Cardiac fibroblast (primary cell): ENCODE data around the gene PLEKHH1.
"Not testable (repeated sequence)": the region's sequence is repeated elsewhere in the genome, so short reads cannot be mapped to it uniquely, and the experiment has no call there.

Experiments used
- DNase-seq, 2 donors: peaks; one replicate each; pipeline versions ENCODE4 v3.0.0 to v3.0.0-alpha.2; 2010; ENCODE audit warnings: low read depth in 2 of 2
- H3K4me3 ChIP-seq, 2 donors: replicated peaks in 1 of 2; 1 replicate in 1 of 2; 2 replicates in 1 of 2; pipeline ENCODE4 v1.5.1; 2011; ENCODE audit warnings: low read depth in 2 of 2, low read length in 2 of 2, mild to moderate bottlenecking in 2 of 2, moderate library complexity in 1 of 2
- TF ChIP-seq, protein P1 (sequence below): IDR thresholded peaks from one replicate; pipeline ENCODE4 v1.5.1; 2011; ENCODE audit warnings: low read depth, mild to moderate bottlenecking, low read length, inconsistent platforms

Gene PLEKHH1

DNA sequence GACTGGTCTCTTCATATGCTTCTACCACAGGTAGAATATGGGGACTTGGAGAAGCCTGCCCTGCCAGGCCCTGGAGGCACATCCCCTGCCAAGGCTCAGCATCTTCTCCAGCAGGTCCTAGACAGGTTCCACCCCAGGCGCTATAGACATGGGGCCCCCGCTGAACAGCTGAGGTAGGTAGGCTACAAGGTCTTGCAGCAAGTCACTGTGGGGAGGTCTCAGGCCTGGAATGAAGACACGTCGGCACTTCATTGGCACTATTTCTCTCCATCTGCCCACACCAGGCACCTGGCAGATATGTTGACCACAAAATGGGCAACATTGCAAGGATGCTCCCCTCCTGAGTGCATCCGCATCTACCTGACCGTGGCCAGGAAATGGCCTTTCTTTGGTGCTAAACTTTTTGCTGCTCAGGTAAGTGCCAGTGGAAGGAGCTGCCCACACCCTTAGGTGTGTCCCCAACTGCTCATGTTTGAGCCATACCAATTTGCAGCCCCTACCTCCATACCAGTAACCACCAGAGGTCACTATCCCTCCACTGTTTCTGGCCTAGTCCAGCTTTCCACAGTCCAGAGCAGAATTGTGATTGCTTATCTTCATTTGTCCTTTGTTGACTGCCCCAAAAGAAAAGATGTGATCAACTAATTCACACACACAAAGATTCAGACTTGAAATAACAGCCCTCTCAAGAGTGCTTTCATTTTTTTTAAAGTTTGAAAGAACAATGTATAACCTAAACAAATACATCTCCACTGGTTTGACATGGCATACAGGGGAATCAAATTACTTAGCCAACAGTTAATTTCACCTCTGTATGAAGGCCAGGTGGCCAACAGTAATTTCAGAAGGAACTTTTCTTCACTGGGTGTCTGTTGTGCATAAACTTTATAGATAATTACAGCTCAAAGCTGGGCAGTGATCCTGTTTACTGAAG lies 50.9 kb downstream of the PLEKHH1 start:
- no peak overlapping the region for H3K4me3 ChIP-seq
- peak; percentile 66 for DNase-seq
- TF ChIP-seq, protein P1, sequence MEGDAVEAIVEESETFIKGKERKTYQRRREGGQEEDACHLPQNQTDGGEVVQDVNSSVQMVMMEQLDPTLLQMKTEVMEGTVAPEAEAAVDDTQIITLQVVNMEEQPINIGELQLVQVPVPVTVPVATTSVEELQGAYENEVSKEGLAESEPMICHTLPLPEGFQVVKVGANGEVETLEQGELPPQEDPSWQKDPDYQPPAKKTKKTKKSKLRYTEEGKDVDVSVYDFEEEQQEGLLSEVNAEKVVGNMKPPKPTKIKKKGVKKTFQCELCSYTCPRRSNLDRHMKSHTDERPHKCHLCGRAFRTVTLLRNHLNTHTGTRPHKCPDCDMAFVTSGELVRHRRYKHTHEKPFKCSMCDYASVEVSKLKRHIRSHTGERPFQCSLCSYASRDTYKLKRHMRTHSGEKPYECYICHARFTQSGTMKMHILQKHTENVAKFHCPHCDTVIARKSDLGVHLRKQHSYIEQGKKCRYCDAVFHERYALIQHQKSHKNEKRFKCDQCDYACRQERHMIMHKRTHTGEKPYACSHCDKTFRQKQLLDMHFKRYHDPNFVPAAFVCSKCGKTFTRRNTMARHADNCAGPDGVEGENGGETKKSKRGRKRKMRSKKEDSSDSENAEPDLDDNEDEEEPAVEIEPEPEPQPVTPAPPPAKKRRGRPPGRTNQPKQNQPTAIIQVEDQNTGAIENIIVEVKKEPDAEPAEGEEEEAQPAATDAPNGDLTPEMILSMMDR = peak; percentile 82

DNA sequence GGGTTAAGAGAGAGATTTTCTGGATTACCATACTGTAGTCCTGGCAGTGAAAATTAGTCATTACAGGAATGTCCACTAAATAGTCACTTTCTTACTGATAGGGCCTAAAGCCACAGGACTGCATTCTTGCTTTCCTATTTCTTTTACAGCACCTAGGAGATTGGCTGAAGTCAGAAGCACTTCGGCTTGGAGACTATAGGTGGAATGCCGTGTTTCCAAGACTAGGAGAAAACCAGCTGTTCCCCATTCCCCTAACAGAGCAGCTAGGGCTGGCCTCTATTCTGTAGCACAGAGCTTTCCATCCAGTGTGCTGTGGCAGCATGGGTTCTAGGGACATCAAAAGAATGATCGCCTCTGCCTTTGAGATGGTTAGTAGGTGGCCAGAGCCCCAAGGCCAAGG lies 51.9 kb downstream of the PLEKHH1 start:
- TF ChIP-seq, protein P1 = no peak
- DNase-seq = no peak
- H3K4me3 ChIP-seq = no peak overlapping the region

DNA sequence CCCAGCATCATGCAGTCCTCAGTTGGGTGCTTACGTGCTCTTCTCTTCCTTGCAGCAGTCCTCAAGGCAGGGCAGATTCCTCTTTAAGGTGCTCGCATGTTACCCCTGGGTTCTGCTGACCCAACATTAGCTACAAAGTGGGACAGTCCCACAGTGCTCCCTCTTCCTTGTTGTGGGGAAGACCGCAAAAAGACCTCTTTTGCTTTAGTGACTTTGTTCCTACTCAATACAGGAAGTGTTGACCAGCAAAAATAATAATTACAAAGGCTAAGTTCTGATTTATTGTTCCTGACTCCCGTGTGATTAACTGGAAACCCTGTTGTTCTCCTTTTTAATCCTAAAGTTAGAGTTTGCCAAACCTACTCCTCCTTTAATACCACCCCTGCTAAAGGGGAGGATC lies 53.3 kb downstream of the PLEKHH1 start:
- no peak for DNase-seq
- no peak overlapping the region for H3K4me3 ChIP-seq
- TF ChIP-seq, protein P1 = no peak

DNA sequence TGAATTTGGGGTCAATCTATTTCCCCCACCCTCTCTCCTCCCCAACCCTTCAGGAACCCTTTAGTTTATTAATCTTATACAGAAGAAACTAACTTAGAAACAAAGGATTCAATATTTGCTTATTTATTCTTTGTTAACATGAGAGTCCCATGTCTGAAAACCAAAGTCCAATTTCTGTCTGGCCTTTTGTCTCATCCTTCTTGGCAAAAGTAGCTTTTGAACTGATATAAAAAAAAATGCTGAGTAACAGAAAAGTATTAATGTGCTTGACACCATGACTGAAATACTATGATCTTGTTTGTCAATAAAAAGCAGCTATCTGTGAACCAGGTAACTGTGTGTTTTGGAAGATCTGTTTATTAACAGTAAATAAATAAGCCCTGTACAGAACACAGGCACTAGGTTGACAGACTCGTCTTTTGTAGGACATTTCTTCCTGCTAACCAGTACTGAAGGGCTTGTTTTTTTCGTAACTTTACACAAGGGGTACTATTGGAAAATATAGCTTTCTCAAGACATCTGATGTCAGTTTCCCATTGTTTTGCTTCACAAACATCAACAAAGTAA lies 56.2 kb downstream of the PLEKHH1 start:
- no peak for DNase-seq
- no peak overlapping the region for H3K4me3 ChIP-seq
- TF ChIP-seq, protein P1 = no peak

DNA sequence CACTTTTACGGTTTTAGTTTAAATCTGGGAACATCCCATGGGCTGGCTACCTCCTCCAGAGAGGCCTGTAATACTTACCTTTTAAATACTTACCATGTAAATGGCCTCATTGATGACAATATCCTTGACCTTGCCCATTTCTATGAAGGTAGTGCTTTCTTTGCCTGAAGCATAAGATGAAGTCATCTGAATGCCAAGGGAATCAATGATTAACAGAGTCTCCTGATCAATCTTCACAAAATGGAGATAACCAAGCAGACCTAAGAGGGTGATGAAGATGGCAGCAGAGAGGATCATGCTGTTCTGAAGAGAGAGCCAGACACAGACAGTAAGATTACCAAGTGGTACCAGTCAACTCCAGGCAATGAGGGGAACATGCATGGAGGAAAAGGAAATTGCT lies 60.6 kb downstream of the PLEKHH1 start:
- not testable (repeated sequence) for H3K4me3 ChIP-seq, DNase-seq

DNA sequence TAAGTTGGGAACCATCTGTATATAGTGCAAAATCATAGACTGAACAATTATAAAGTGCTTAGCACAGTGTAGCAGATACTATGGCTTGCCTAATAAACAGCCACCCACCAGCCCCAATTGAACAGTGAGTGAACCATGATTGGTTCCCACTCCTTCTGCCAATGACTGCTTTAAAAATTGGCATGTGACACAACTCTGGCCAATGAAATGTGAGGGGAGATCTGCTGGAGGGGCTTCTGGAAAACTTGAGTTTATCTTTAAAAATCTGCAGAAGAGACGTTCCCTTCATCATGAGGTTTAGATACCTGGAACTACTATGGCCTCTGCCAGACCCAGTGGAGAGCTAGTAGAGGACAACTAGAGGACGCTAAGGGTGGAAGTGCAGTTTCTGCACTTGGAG lies 62.3 kb downstream of the PLEKHH1 start:
- no peak overlapping the region for H3K4me3 ChIP-seq
- TF ChIP-seq, protein P1 = no peak
- no peak for DNase-seq

DNA sequence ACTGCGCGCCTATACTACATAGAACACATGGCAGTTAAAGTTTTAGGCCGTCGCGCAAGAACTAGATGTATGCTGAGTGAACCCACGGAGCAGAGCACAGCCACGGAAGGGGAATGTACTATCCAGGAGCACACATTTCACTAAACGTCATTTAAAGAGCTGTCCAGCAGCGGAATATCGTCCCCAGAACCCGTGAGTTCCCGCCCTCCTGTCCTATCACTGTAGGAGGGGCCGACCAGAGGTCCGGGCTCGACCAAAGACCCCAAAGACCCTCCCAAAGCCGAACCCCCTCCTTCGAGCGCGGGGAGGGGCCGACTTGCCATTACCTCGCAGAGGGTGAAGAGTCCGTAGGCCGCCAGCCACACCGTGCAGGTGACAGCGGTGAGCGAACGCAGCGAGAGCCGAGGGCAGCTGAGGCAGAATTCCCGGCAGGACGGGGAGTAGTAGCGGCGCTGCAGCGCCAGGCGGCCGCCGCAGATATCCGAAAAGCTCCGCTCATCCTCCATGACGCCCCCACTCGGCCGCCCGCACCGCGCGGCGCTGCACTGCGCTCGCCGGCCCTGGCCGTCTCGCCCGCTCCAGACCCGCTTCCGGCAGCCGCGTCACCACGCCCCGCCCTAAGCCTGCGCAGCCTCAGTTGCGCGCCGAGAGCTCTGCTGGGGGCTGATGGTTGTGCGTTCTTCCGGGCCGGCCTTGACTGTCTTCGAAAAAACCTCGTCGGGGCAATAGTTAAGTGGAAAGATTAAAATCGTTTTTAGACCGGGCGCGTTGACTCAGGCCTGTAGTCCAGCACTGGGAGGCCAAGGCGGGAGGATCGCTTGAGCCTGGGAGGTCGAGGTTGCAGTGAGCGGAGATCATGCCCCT lies 66.8 kb downstream of the PLEKHH1 start, which contains the start of gene PIGH:
Gene PIGH, minus strand, starts transcription at position 571 of the 864 bp plus-strand sequence. Its CDS starts 65 bp downstream, at position 506.
- H3K4me3 ChIP-seq = peak within 1 kb of the TSS; percentile 85 to 93
- peak; percentile 84 to 90 for DNase-seq
- TF ChIP-seq, protein P1 = peak; percentile 50

DNA sequence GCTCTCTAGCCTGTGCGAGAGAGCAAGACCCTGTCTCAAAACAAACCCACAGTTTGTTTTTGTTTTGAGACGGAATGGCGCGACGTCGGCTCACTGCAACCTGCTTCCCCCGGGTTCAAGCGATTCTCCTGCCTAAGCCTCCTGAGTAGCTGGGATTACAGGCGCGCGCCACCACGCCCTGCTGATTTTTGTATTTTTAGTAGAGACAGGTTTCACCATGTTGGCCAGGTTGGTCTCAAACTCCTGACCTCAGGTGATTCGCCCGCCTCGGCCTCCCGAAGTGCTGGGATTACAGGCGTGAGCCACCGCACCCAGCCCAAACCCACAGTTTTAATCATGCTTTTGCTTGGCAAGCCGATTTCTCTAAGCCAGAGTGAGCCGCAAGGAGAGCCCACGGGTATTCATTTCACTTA lies 67.5 kb downstream of the PLEKHH1 start:
- peak overlapping the region; percentile 85 to 93 for H3K4me3 ChIP-seq
- DNase-seq = not testable (repeated sequence)
